HepG2 (cell line): ENCODE measurements around the gene TUBA4A. TPM values are rescaled to one million over a fixed set of nuclear protein-coding genes. Genes with fewer than 3 reads are reported as not detected.

Experiments
- ATAC-seq: fragments of 200-7000 bp; cut with Tn5 transposase; 3 replicates; pipeline ENCODE4 v1.9.1; 2020; ENCODE audit warnings: mild to moderate bottlenecking, moderate library complexity
- BruUV-seq: library from RNA; stranded (reverse); fragments of 400-500 nt; replicated peaks from 2 replicates; lab custom pipeline; 2021; lab: Mats Ljungman, UMichigan
- CTCF ChIA-PET: fragments of 300-600 bp; formaldehyde crosslinking; extraction: SDS; loops from one replicate; lab custom pipeline; 2021; ENCODE audit warnings: low total read pairs, inconsistent platforms, low intra/inter-chr PET ratio; lab: Yijun Ruan, JAX
- POLR2A ChIA-PET: fragments of 350-600 bp; sonication (Branson Sonifier 250); formaldehyde crosslinking; loops from one replicate; lab custom pipeline; 2020; ENCODE audit warnings: antibody characterized with exemption, inconsistent platforms; lab: Yijun Ruan, JAX
- DNase-seq: peaks from one replicate; pipeline ENCODE4 v3.0.0-alpha.2; 2015; ENCODE audit warnings: low spot score
- FAIRE-seq: peaks from 3 replicates; lab custom pipeline; 2011; peaks lifted over from hg19 to GRCh38; lab: Jason Lieb, UNC
- H2AFZ ChIP-seq: one replicate; pipeline ENCODE4 v1.6.1; 2011; ENCODE audit warnings: low read length, inconsistent platforms
- H3K27ac ChIP-seq: fragments of 300-600 bp; 3 replicates; pipeline ENCODE4 v1.8.0; 2011; ENCODE audit warnings: mixed run types, mild to moderate bottlenecking, mixed read lengths, low read length, inconsistent platforms; ENCODE audit not compliant: insufficient read depth; ENCODE audit errors: extremely low read length
- H3K27me3 ChIP-seq, 2 experiments: fragments of 200-600 bp in 1 of 2; 2 replicates in 1 of 2; 3 replicates in 1 of 2; pipeline versions ENCODE4 v1.6.0 to v1.8.0; 2011; ENCODE audit warnings: low read length in 2 of 2, mild to moderate bottlenecking in 2 of 2, moderate library complexity in 2 of 2, inconsistent platforms in 1 of 2; ENCODE audit not compliant: insufficient read depth in 2 of 2, control insufficient read depth in 1 of 2
- H3K36me3 ChIP-seq, 2 experiments: fragments of 200-600 bp in 1 of 2; replicated peaks in 1 of 2; 2 replicates in 1 of 2; 3 replicates in 1 of 2; pipeline versions ENCODE4 v1.5.1 to v1.8.0; 2011; ENCODE audit warnings: low read length in 2 of 2, inconsistent platforms in 1 of 2; ENCODE audit not compliant: insufficient read depth in 2 of 2, control insufficient read depth in 1 of 2
- H3K4me1 ChIP-seq: 2 replicates; pipeline ENCODE4 v1.5.1; 2012; ENCODE audit warnings: low read length, inconsistent platforms; ENCODE audit not compliant: insufficient read depth
- H3K4me2 ChIP-seq: 2 replicates; pipeline ENCODE4 v1.6.0; 2011; ENCODE audit warnings: low read depth, low read length, inconsistent platforms
- H3K4me3 ChIP-seq, 3 experiments: fragments of 200-600 bp in 1 of 3; sonication (generic), shearing (Covaris generic) in 1 of 3; replicated peaks in 1 of 3; 2 replicates each; pipeline ENCODE4 v1.5.1; 2011 to 2016; ENCODE audit warnings: low read length in 3 of 3, inconsistent platforms in 2 of 3, low read depth in 2 of 3, mild to moderate bottlenecking in 2 of 3, control low read depth in 1 of 3, mixed read lengths in 1 of 3; ENCODE audit not compliant: insufficient read depth in 1 of 3
- H3K79me2 ChIP-seq: one replicate; pipeline ENCODE4 v1.6.1; 2011; ENCODE audit warnings: low read length, inconsistent platforms; ENCODE audit not compliant: insufficient read depth
- H3K9ac ChIP-seq: 2 replicates; pipeline ENCODE4 v1.6.0; 2011; ENCODE audit warnings: mild to moderate bottlenecking, low read depth, low read length, inconsistent platforms; ENCODE audit not compliant: insufficient read depth
- H3K9me3 ChIP-seq: 2 replicates; pipeline ENCODE4 v1.5.1; 2012; ENCODE audit warnings: mild to moderate bottlenecking, low read length
- H4K20me1 ChIP-seq: 2 replicates; pipeline ENCODE4 v1.6.0; 2011; ENCODE audit warnings: inconsistent platforms, mild to moderate bottlenecking, low read length, moderate library complexity; ENCODE audit not compliant: insufficient read depth
- AGO1 ChIP-seq: fragments of 200-400 bp; formaldehyde crosslinking; IDR thresholded peaks from 2 replicates; pipeline ENCODE4 v1.6.1; 2017; ENCODE audit warnings: mild to moderate bottlenecking, low read depth, low read length, moderate library complexity; ENCODE audit not compliant: poor library complexity, severe bottlenecking
- ARID5B ChIP-seq: IDR thresholded peaks from 2 replicates; pipeline ENCODE4 v1.4.0; 2020; ENCODE audit warnings: mild to moderate bottlenecking, missing genetic modification reagents
- BHLHE40 ChIP-seq: IDR thresholded peaks from 2 replicates; pipeline ENCODE4 v1.6.1; 2011; ENCODE audit warnings: low read length, improper control_type of control experiment
- ELK4 ChIP-seq: sonication (generic); formaldehyde crosslinking; IDR thresholded peaks from 2 replicates; pipeline ENCODE4 v1.9.0; 2021; ENCODE audit warnings: missing genetic modification reagents, borderline replicate concordance
- FOSL2 ChIP-seq: sonication (generic); formaldehyde crosslinking; IDR thresholded peaks from 2 replicates; pipeline ENCODE4 v1.4.0; 2020; ENCODE audit warnings: missing genetic modification reagents
- MYC ChIP-seq: sonication (generic); formaldehyde crosslinking; IDR thresholded peaks from 2 replicates; pipeline ENCODE4 v1.9.0; 2021; ENCODE audit warnings: missing genetic modification reagents, borderline replicate concordance
- RCOR2 ChIP-seq: IDR thresholded peaks from 2 replicates; pipeline ENCODE4 v1.6.1; 2016; ENCODE audit warnings: missing biosample characterization, missing genetic modification reagents
- SAP130 ChIP-seq: IDR thresholded peaks from 2 replicates; pipeline ENCODE4 v1.6.1; 2016; ENCODE audit warnings: low read depth
- TCF7 ChIP-seq: sonication (generic); IDR thresholded peaks from 2 replicates; pipeline ENCODE4 v1.6.1; 2016; ENCODE audit warnings: antibody characterized with exemption, low read depth
- TEAD3 ChIP-seq: optimal IDR thresholded peaks from 2 replicates; pipeline ENCODE3; 2016; ENCODE audit warnings: borderline replicate concordance
- ZNF263 ChIP-seq: sonication (generic); formaldehyde crosslinking; IDR thresholded peaks from 2 replicates; pipeline ENCODE4 v1.4.0; 2020; ENCODE audit warnings: missing genetic modification reagents
- ZNF281 ChIP-seq: sonication (generic); formaldehyde crosslinking; IDR thresholded peaks from 2 replicates; pipeline ENCODE4 v1.4.0; 2020; ENCODE audit warnings: missing genetic modification reagents, borderline replicate concordance
- ZNF335 ChIP-seq: sonication (generic); formaldehyde crosslinking; IDR thresholded peaks from 2 replicates; pipeline ENCODE4 v1.4.0; 2020; ENCODE audit warnings: missing genetic modification reagents
- ZSCAN25 ChIP-seq: sonication (generic); formaldehyde crosslinking; IDR thresholded peaks from 2 replicates; pipeline ENCODE4 v1.8.0; 2022; ENCODE audit warnings: mild to moderate bottlenecking, missing genetic modification reagents
- WGBS: methylation state at CpG from one replicate; pipeline ENCODE4 v1.1.6; 2017; ENCODE audit warnings: low lambda C conversion rate; 5-methylcytosine and 5-hydroxymethylcytosine counted together
- in situ Hi-C: cut with HindIII; loops from 2 replicates; pipeline ENCODE4 v1.10.0; 2017; ENCODE audit warnings: low pct_unique_long_range_greater_than_20kb; ENCODE audit not compliant: extremely low pct_ligation_motif_present
- intact Hi-C: fragments of 100-400 bp; cut with micrococcal nuclease; formaldehyde crosslinking; loops from one replicate; pipeline ENCODE4 v1.10.0; 2022; ENCODE audit not compliant: unreplicated experiment
- polyA plus RNA-seq, 8 experiments: library from polyadenylated mRNA; depleted of rRNA in 3 of 8; stranded (reverse) in 7 of 8; unstranded in 1 of 8; fragments of >200 nt; fragmentation: Illumina TruSeq in 4 of 8; extraction: Trizol in 4 of 8; gene quantifications; 2 replicates each; pipeline versions ENCODE4 v1.2.1 to v1.2.3, GENCODE V29; 2011 to 2016; ENCODE audit warnings: low read depth in 4 of 8, missing spikeins in 1 of 8, mixed read lengths in 1 of 8; ENCODE audit not compliant: insufficient read depth in 1 of 8
- total RNA-seq, 5 experiments: library from RNA; depleted of rRNA; stranded (reverse); fragments of >200 nt; fragmentation: Illumina TruSeq; extraction: Trizol; gene quantifications; 2 replicates each; pipeline ENCODE4 v1.2.3, GENCODE V29; 2016; ENCODE audit warnings: low read depth in 1 of 5

Gene TUBA4A
- total and polyA plus RNA-seq, 2 of the 13 experiments (the other 11 are each of a cell fraction or from before 2014, with no cell fraction given) = 1.3 to 12.7 TPM

GRCh38 chr2:219274361-219274921, 20.7 kb upstream of the TUBA4A start:
- Histone ChIP-seq H3K4me3 (peak overlapping the region in 1 of 3 experiments; percentile 18; a peak in 1 of 6 replicates), H3K4me2 (peak overlapping the region; percentile 40), H4K20me1 (no peaks in the 10 kb centered on the region), H3K27me3 (peaks cover 0 to 9% of the 10 kb centered on the region in 2 experiments; a peak in 1 of 5 replicates), H3K4me1 (peaks cover 51% of the 10 kb centered on the region), H2AFZ (no peak overlapping the region), H3K9ac (peak overlapping the region; percentile 16; the same call in 1 of the 2 replicates), H3K79me2 (no peaks in the 10 kb centered on the region), H3K27ac (no peak overlapping the region), H3K9me3 (no peaks in the 10 kb centered on the region), H3K36me3 (no peaks in the 10 kb centered on the region)
- CTCF ChIA-PET = interaction anchor here (5.4 kb wide), 1 partner anchor 20 kb away, joined by 88 read pairs; no protein-coding TSS in a partner anchor
- peak; percentile 74 for DNase-seq
- in situ Hi-C loops = no loop called here
- no peak for ATAC-seq
- peak; percentile 32 for FAIRE-seq
- intact Hi-C loops = loop anchor here (1.0 kb wide), 1 partner anchor 45 kb away; the partner anchor contains the start of genes ANKZF1 and ATG9A
- no TSS peak for BruUV-seq
- 0% methylated on average over 3 of the region's 6 CpGs for WGBS
- POLR2A ChIA-PET = interaction anchor here (0.6 to 1.8 kb wide), 12 partner anchors 12 to 273 kb away, joined by 3 to 16 read pairs (median 4); partner anchors contain the start of genes CNPPD1, GLB1L, STK16 and TUBA4A
- 0 out of 2 replicates have a peak, but pooled peaks have one; percentile 21 for TF ChIP-seq ARID5B (CRISPR knock-in tag)
- peak; percentile 44 for TF ChIP-seq FOSL2 (CRISPR knock-in tag)
- peak; percentile 65; the same call in 1 of the 2 replicates for TF ChIP-seq ZNF263 (CRISPR knock-in tag)
- TF ChIP-seq TCF7 = 0 out of 2 replicates have a peak, but pooled peaks have one; percentile 23
- no peak for TF ChIP-seq AGO1
- 0 out of 2 replicates have a peak, but pooled peaks have one; percentile 34 for TF ChIP-seq MYC
- 0 out of 2 replicates have a peak, but pooled peaks have one; percentile 39 for TF ChIP-seq ZNF335 (CRISPR knock-in tag)
- no peak for TF ChIP-seq RCOR2 (CRISPR knock-in tag)
- 0 out of 2 replicates have a peak, but pooled peaks have one; percentile 48 for TF ChIP-seq ZSCAN25 (CRISPR knock-in tag)
- TF ChIP-seq TEAD3 (CRISPR knock-in tag) = peak; percentile 66
- TF ChIP-seq ZNF281 = 0 out of 2 replicates have a peak, but pooled peaks have one; percentile 24
- TF ChIP-seq ELK4 = no peak
- 0 out of 2 replicates have a peak, but pooled peaks have one; percentile 35 for TF ChIP-seq BHLHE40
- TF ChIP-seq SAP130 (CRISPR knock-in tag) = 0 out of 2 replicates have a peak, but pooled peaks have one; percentile 39
